ENCODE results near the gene PROC. TPM values are rescaled to one million over a fixed set of nuclear protein-coding genes. Genes with fewer than 3 reads are reported as not detected.

Gene PROC
- total RNA-seq, 4 donors from 2014 or later, result not detected

DNA sequence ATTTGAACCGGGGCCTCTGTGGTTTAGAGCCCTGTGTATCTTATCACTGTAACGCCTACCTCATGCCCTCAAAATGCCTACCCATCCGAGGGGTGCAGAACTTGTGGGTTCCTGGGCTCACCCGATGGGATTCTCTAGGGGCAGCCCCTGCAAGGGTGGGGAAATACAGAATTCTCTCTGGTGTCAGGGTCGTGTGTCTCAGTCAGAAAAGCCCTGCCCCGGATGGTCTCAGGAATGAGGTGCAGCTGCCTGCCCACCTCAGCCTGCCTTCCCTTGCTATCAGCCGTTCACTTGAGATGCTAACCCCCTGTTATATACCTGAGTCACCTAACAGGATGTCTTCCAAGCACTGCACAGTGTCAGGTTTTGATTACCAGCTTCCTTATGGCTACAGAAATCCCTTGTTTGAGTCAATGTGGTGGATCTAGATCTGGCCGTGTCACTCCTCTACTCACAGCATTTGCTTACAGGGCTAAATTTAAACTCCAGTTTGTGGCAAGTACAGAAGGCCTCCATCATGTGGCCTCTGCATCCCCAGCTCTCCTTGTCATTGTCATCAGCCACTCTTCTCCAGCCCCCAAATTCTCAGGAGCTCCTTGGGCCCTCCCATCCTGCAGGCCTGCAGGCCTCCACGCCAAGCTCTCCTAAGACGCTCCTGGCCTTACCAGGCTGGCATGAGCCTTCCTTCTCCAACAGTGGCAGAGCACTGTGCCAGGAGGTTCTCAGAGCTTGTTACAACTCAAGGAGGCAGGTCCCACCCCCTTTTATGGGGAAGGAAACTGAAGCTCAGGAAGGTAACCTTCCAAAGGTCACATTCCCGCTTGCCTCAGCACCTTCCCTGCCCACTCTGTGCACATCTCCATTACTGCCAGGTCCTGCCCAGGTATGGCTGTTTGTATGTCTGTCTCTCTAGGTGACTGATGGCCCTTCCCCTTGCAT lies 16.2 kb upstream of the PROC start:
- Histone ChIP-seq H3K4me1 (peaks cover 11 to 28% (median 26%) of the 10 kb centered on the region in 4 donors), H3K4me3 (no peak overlapping the region), H3K27me3 (no peaks in the 10 kb centered on the region), H3K9me3 (no peaks in the 10 kb centered on the region), H3K27ac (replicated peaks in 1 of 4) (no peak overlapping the region), H3K36me3 (no peaks in the 10 kb centered on the region)
- DNase-seq (ENCODE audit: extremely low spot score), result peak; percentile 88
- WGBS, result 89% methylated on average over 10 of the region's 11 CpGs
- intact Hi-C loops (cut with DNase I), result no loop called here
- TF ChIP-seq, protein P1, sequence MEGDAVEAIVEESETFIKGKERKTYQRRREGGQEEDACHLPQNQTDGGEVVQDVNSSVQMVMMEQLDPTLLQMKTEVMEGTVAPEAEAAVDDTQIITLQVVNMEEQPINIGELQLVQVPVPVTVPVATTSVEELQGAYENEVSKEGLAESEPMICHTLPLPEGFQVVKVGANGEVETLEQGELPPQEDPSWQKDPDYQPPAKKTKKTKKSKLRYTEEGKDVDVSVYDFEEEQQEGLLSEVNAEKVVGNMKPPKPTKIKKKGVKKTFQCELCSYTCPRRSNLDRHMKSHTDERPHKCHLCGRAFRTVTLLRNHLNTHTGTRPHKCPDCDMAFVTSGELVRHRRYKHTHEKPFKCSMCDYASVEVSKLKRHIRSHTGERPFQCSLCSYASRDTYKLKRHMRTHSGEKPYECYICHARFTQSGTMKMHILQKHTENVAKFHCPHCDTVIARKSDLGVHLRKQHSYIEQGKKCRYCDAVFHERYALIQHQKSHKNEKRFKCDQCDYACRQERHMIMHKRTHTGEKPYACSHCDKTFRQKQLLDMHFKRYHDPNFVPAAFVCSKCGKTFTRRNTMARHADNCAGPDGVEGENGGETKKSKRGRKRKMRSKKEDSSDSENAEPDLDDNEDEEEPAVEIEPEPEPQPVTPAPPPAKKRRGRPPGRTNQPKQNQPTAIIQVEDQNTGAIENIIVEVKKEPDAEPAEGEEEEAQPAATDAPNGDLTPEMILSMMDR (IDR thresholded peaks at IDR 0.05), result no peak
- no peak for TF ChIP-seq POLR2A (IDR thresholded peaks at IDR 0.05; ENCODE audit: low read depth)
- TF ChIP-seq POLR2AphosphoS5 (IDR thresholded peaks at IDR 0.05), result no peak
- TF ChIP-seq EP300 (IDR thresholded peaks at IDR 0.05), result no peak

DNA sequence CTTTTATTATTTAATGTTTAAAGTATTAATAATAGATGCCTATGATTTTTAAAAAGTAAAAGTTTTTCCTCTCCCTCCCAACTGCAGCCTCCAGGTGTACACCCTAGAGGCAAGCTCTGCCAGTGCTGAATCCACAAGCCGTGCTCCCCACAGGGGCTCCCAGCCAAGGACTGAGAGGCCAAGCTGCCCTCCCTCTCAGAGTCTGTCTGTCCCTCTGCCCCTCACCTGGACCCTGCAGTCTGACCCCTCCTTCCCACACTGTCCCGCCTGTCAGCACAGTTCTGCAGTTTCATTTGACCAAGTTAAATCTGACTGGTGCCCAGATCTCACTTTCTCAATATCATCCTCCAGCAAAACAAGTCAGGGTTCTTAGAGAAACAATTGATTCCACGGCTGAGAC lies 14.8 kb upstream of the PROC start:
- intact Hi-C loops (cut with DNase I), result no loop called here
- no peak overlapping the region for H3K27ac ChIP-seq (replicated peaks in 1 of 4)
- peak; percentile 81 for DNase-seq (ENCODE audit: extremely low spot score)
- no peaks in the 10 kb centered on the region for H3K36me3 ChIP-seq
- H3K27me3 ChIP-seq, result no peaks in the 10 kb centered on the region
- no peak for TF ChIP-seq POLR2A (IDR thresholded peaks at IDR 0.05; ENCODE audit: low read depth)
- TF ChIP-seq POLR2AphosphoS5 (IDR thresholded peaks at IDR 0.05), result no peak
- TF ChIP-seq, protein P1 (IDR thresholded peaks at IDR 0.05), result no peak
- no peak for TF ChIP-seq EP300 (IDR thresholded peaks at IDR 0.05)
- no peak overlapping the region for H3K4me3 ChIP-seq
- peaks cover 14 to 32% (median 29%) of the 10 kb centered on the region in 4 donors for H3K4me1 ChIP-seq
- H3K9me3 ChIP-seq, result no peaks in the 10 kb centered on the region
- WGBS, result 78% methylated on average over 3 of the region's 3 CpGs

DNA sequence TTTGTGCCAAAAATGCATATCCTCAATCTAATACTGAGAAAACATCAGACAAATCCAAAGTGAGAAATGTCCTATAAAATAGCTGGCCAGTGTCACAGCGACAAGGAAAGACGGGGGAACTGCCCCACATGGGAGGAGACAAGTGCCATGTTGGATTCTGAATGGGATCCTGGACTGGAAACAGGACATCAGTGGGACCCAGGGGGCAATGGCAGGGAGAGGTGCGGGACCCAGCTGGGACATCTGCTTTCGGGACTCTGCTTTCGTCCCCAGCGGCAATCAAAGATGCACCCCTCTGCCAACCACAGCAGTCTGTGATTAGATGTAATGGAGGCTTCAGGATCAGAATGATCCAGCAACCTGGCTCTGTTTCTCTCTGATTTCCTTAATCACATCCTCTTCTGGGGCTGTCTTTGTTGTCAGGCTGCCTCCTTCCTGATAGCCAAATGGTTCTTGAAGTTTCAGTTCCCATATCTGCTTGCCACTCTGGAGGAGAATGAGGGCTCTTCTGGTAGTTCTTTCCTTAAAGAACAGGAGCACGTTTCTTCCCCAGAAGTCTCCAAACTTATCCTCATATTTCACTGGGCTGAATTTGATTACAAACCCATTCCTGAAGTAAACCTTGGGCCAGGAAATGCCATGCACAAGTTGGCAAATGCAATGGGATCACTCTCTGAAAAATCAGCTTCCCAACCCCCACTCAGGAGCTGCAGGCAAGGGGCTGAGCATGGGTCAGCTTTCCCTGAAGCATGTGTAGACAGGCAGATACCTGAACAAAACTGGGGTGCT lies 13.6 kb upstream of the PROC start:
- no peak overlapping the region for H3K4me3 ChIP-seq

DNA sequence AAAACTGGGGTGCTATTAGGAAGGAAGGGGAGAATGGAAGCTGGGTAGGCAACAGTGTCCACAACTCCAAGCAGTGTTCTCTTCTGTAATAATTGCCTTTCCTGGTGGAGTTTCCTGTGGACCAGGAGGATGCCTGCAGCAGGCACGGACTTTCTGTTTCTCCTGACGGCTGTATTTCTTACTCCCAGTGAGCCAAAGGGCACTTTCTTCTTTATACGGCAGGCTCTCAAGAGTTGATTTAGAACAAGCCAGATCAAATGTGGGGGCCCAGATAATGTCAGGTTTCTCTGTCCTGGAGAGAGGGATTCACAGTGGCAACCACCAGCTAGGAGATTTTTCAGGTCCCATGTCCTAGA lies 13.0 kb upstream of the PROC start:
- Histone ChIP-seq H3K27me3 (no peaks in the 10 kb centered on the region), H3K36me3 (no peaks in the 10 kb centered on the region), H3K4me3 (no peak overlapping the region), H3K9me3 (no peaks in the 10 kb centered on the region), H3K4me1 (peaks cover 15 to 40% (median 39%) of the 10 kb centered on the region in 4 donors), H3K27ac (replicated peaks in 1 of 4) (peak overlapping the region in 1 of 4 donors; percentile 4)
- intact Hi-C loops (cut with DNase I), result no loop called here
- no peak for TF ChIP-seq EP300 (IDR thresholded peaks at IDR 0.05)
- TF ChIP-seq POLR2AphosphoS5 (IDR thresholded peaks at IDR 0.05), result no peak
- no peak for TF ChIP-seq POLR2A (IDR thresholded peaks at IDR 0.05; ENCODE audit: low read depth)
- TF ChIP-seq, protein P1 (IDR thresholded peaks at IDR 0.05), result no peak
- 68% methylated on average over 3 of the region's 3 CpGs for WGBS
- DNase-seq (ENCODE audit: extremely low spot score), result peak; percentile 90

More for the DNA sequence above, 13.6 kb upstream of the PROC start:
- peak; percentile 75 for DNase-seq (ENCODE audit: extremely low spot score)
- H3K36me3 ChIP-seq, result no peaks in the 10 kb centered on the region
- H3K27ac ChIP-seq (replicated peaks in 1 of 4), result no peak overlapping the region
- 87% methylated on average over 4 of the region's 7 CpGs for WGBS
- H3K9me3 ChIP-seq, result no peaks in the 10 kb centered on the region
- TF ChIP-seq POLR2AphosphoS5 (IDR thresholded peaks at IDR 0.05), result no peak
- TF ChIP-seq, protein P1 (IDR thresholded peaks at IDR 0.05), result no peak
- no peaks in the 10 kb centered on the region for H3K27me3 ChIP-seq
- intact Hi-C loops (cut with DNase I), result no loop called here
- peaks cover 15 to 35% (median 34%) of the 10 kb centered on the region in 4 donors for H3K4me1 ChIP-seq

Measured in esophagus muscularis mucosa (tissue), 4 donors.